ENCODE data around the gene VTI1A. TPM values are rescaled to one million over a fixed set of nuclear protein-coding genes. Genes with fewer than 3 reads are reported as not detected.
A peak's percentile ranks its signal among the peaks of the same experiment; 100 is the strongest.

The VTI1A gene
- total and polyA plus RNA-seq, 2 of the 4 experiments (the other 2 are of a cell fraction) = 9.7 to 24.9 TPM

DNA sequence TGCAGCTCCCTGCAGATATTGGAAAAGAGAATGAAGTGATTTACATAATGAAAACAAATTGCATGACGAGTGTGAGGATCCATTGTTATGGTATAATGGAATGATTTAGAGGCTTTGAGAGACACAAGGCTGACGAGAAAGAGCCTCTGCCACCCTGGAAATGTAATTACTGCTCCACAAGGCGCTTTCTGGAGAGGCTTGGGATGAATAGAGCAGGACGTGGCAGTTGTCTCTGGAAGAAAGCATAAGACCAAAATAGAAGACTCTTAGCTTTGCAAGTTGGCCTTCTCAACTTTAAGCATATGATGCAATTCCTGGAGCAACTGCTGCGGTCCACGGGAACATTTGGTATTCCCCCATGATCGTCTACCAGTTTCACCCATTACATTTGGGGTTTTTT, 321.1 kb downstream of the VTI1A start:
- Histone ChIP-seq H4K8ac (ENCODE audit: low read depth in 2 of 2, low read length in 2 of 2) (no peak overlapping the region), H3K4me3 (ENCODE audit: insufficient read depth, low read depth, low read length) (no peak overlapping the region), H2AFZ (replicated peaks; ENCODE audit: low read length, poor library complexity) (no peak overlapping the region), H3K14ac (replicated peaks; ENCODE audit: low read depth, low read length) (no peak overlapping the region), H3K18ac (ENCODE audit: low read depth, low read length) (no peak overlapping the region), H2AK9ac (replicated peaks; ENCODE audit: low read depth, low read length, poor library complexity) (no peak overlapping the region), H3K27me3 (ENCODE audit: control insufficient read depth, insufficient read depth, low read length) (no peaks in the 10 kb centered on the region), H3K9me3 (ENCODE audit: control insufficient read depth, insufficient read depth, low read length) (no peaks in the 10 kb centered on the region), H3K23ac (ENCODE audit: low read depth, low read length) (no peak overlapping the region), H3K27ac (ENCODE audit: insufficient read depth, low read length) (no peak overlapping the region), H3K36me3 (ENCODE audit: control insufficient read depth, insufficient read depth, low read length) (no peaks in the 10 kb centered on the region), H4K5ac (ENCODE audit: low read depth, low read length) (no peak overlapping the region), H3K79me1 (ENCODE audit: low read depth in 1 of 2, low read length in 2 of 2) (0 out of 4 replicates have a peak, but pooled peaks cover 0 to 2% of the 10 kb centered on the region in 2 experiments), H2BK120ac (ENCODE audit: low read depth, low read length) (no peak overlapping the region), H3K4ac (ENCODE audit: low read depth, low read length) (no peak overlapping the region), H4K20me1 (ENCODE audit: insufficient read depth, low read length) (peaks cover 6% of the 10 kb centered on the region; the same call in 1 of the 2 replicates), H3K4me2 (ENCODE audit: low read depth, low read length) (no peak overlapping the region), H2AK5ac (ENCODE audit: low read depth, low read length) (no peak overlapping the region), H3K9ac (ENCODE audit: low read depth, low read length) (no peak overlapping the region), H4K91ac (ENCODE audit: insufficient read depth, low read depth, low read length) (no peak overlapping the region), H3K4me1 (ENCODE audit: control insufficient read depth, insufficient read depth, low read length) (peaks cover 5% of the 10 kb centered on the region; the same call in 1 of the 2 replicates), H2BK15ac (ENCODE audit: low read depth, low read length) (no peak overlapping the region), H2BK5ac (ENCODE audit: low read depth, low read length, poor library complexity, severe bottlenecking) (no peak overlapping the region), H3K56ac (ENCODE audit: extremely low read depth, insufficient read depth, low read length) (no peak overlapping the region), H2BK20ac (ENCODE audit: low read depth, low read length) (no peak overlapping the region), H3K9me1 (ENCODE audit: insufficient read depth, low read length) (peaks cover 3% of the 10 kb centered on the region)
- no peak for DNase-seq
- TF ChIP-seq, protein P1, sequence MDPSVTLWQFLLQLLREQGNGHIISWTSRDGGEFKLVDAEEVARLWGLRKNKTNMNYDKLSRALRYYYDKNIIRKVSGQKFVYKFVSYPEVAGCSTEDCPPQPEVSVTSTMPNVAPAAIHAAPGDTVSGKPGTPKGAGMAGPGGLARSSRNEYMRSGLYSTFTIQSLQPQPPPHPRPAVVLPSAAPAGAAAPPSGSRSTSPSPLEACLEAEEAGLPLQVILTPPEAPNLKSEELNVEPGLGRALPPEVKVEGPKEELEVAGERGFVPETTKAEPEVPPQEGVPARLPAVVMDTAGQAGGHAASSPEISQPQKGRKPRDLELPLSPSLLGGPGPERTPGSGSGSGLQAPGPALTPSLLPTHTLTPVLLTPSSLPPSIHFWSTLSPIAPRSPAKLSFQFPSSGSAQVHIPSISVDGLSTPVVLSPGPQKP (IDR thresholded peaks at IDR 0.05; ENCODE audit: borderline replicate concordance, low read depth, low read length) = no peak
- TF ChIP-seq CEBPB (IDR thresholded peaks at IDR 0.05; ENCODE audit: low read depth, low read length) = 0 out of 2 replicates have a peak, but pooled peaks have one; percentile 16
- dilution Hi-C loops (cut with HindIII; ENCODE audit: low sequenced_read_pairs, unreplicated experiment) (no loop called here), in situ Hi-C loops (cut with MboI; ENCODE audit: low sequenced_read_pairs) (no loop called here), intact Hi-C loops (cut with micrococcal nuclease) (no loop called here)
- BruUV-seq (replicated peaks) = no TSS peak
- ChIA-PET POLR2A (ENCODE audit: unreplicated experiment) (no interaction called here), CTCF (no interaction called here)
- WGBS, 2 experiments (ENCODE audit: extremely low coverage in 2 of 2, insufficient read length in 1 of 2) = 100% methylated on average over 1 of the region's 7 CpGs; no CpG with 5 or more reads in 1 of the 2 experiments
- ATAC-seq (ENCODE audit: low read depth) = no peak

Data from IMR-90 (cell line).